DMS114 treated with DMSO at 0.1 percent for 48 hours (cell line): Measurements from ENCODE around the gene ALDH2.
"Not testable (repeated sequence)": the region's sequence is repeated elsewhere in the genome, so short reads cannot be mapped to it uniquely, and the experiment has no call there.

Experiments used
- DNase-seq: peaks from one replicate; lab custom pipeline; 2025; ENCODE audit not compliant: unreplicated experiment; lab: John Stamatoyannopoulos, UW

Gene ALDH2

GRCh38 chr12:111824312-111824711 lies 57.6 kb downstream of the ALDH2 start:
- not testable (repeated sequence) for DNase-seq

- DNase-seq: no peak
These were observed 58.8 kb downstream of the ALDH2 start for GRCh38 chr12:111825509-111825908.

GRCh38 chr12:111826316-111826715 lies 59.6 kb downstream of the ALDH2 start:
- no peak for DNase-seq

GRCh38 chr12:111826992-111827391 lies 60.3 kb downstream of the ALDH2 start:
- DNase-seq: no peak

GRCh38 chr12:111827907-111828306 lies 61.2 kb downstream of the ALDH2 start:
- DNase-seq: no peak

- no peak for DNase-seq
These were observed 61.7 kb downstream of the ALDH2 start for GRCh38 chr12:111828338-111828979.

- not testable (repeated sequence) for DNase-seq
These were observed 62.9 kb downstream of the ALDH2 start for GRCh38 chr12:111829635-111830034.

- DNase-seq: not testable (repeated sequence)
These were observed 68.1 kb downstream of the ALDH2 start for GRCh38 chr12:111834740-111835386.

- DNase-seq: not testable (repeated sequence)
These were observed 68.9 kb downstream of the ALDH2 start for GRCh38 chr12:111835531-111836181.

- no peak for DNase-seq
These were observed 71.6 kb downstream of the ALDH2 start for GRCh38 chr12:111838353-111838752.

GRCh38 chr12:111840807-111841206 lies 74.1 kb downstream of the ALDH2 start:
- DNase-seq: no peak

- DNase-seq: no peak
These were observed 74.6 kb downstream of the ALDH2 start for GRCh38 chr12:111841236-111841749.

- DNase-seq: peak; percentile 81
These were observed 75.2 kb downstream of the ALDH2 start, which contains the start of gene MAPKAPK5 for GRCh38 chr12:111841750-111842555. TSS of gene MAPKAPK5 (plus strand) at chr12:111842228. CDS start at chr12:111842734, 506 bp downstream.

- DNase-seq: no peak
These were observed 76.0 kb downstream of the ALDH2 start for GRCh38 chr12:111842556-111843396.

GRCh38 chr12:111846016-111846415 lies 79.3 kb downstream of the ALDH2 start:
- DNase-seq: no peak

- DNase-seq: no peak
These were observed 83.8 kb downstream of the ALDH2 start for GRCh38 chr12:111850526-111850925.

- no peak for DNase-seq
These were observed 91.5 kb downstream of the ALDH2 start for GRCh38 chr12:111858186-111858585.

GRCh38 chr12:111858778-111859177 lies 92.0 kb downstream of the ALDH2 start:
- DNase-seq: no peak

GRCh38 chr12:111864913-111865312 lies 98.2 kb downstream of the ALDH2 start:
- no peak for DNase-seq
